ENCODE data around the gene ENO3. TPM values are rescaled to one million over a fixed set of nuclear protein-coding genes. Genes with fewer than 3 reads are reported as not detected.

Gene ENO3
- total and polyA plus RNA-seq, 12 donors, result 1.6 to 76.6 (median 5.3) TPM

DNA sequence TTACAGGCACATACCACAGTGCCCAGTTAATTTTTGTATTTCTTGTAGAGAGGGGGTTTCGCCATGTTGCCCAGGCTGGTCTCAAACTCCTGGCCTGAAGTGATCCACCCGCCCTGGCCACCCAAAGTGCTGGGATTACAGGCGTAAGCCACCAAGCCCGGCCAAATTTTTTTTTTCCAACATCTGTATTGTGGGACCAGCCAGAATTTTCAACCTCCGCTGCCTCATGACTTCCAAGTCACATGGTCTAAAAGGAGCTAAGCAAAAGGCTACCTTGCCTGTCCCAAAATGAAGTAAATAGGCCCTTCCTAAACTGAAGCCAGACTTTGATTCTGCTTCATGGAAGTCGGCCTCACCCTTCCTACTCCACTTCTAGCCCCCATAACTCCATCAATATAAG, 20.9 kb downstream of the ENO3 start:
- Histone ChIP-seq H3K27me3 (no peaks in the 10 kb centered on the region), H3K36me3 (replicated peaks in 1 of 2) (peaks cover 0 to 43% of the 10 kb centered on the region in 2 donors), H3K4me1 (replicated peaks in 1 of 2) (peaks cover 13 to 29% of the 10 kb centered on the region in 2 donors), H3K27ac (no peak overlapping the region), H3K9me3 (replicated peaks in 1 of 3) (no peaks in the 10 kb centered on the region), H3K4me3 (no peak overlapping the region)
- intact Hi-C loops (cut with DNase I), result no loop called here
- DNase-seq, result no peak
- TF ChIP-seq, protein P1, sequence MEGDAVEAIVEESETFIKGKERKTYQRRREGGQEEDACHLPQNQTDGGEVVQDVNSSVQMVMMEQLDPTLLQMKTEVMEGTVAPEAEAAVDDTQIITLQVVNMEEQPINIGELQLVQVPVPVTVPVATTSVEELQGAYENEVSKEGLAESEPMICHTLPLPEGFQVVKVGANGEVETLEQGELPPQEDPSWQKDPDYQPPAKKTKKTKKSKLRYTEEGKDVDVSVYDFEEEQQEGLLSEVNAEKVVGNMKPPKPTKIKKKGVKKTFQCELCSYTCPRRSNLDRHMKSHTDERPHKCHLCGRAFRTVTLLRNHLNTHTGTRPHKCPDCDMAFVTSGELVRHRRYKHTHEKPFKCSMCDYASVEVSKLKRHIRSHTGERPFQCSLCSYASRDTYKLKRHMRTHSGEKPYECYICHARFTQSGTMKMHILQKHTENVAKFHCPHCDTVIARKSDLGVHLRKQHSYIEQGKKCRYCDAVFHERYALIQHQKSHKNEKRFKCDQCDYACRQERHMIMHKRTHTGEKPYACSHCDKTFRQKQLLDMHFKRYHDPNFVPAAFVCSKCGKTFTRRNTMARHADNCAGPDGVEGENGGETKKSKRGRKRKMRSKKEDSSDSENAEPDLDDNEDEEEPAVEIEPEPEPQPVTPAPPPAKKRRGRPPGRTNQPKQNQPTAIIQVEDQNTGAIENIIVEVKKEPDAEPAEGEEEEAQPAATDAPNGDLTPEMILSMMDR (IDR thresholded peaks at IDR 0.05), result no peak
- TF ChIP-seq POLR2A (IDR thresholded peaks at IDR 0.05), result no peak
- WGBS, 4 donors, result 91 to 95% (median 92%) methylated on average over 6 of the region's 6 CpGs

DNA sequence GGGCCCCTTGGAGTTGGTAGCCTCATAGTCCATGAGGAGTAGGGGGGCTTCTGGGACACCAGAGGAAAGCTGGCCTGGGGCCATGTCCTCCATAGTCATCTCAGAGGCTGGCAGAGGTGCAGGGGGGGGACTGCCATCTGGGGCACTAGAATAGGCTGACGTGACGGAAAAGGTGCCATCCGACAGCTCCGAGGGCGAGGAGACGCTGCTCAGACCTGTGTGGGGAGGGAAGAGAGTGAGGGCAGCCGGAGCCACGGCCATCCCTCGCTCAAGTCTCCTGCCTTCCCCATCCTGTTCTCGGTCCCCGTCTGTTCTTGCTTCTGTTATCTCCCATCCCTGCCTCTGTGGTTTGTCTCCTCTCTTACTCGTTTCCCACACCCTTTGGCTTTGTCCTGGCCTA, 21.4 kb downstream of the ENO3 start:
- TF ChIP-seq, protein P1 (IDR thresholded peaks at IDR 0.05), result no peak
- TF ChIP-seq POLR2A (IDR thresholded peaks at IDR 0.05), result no peak
- Histone ChIP-seq H3K27ac (peak overlapping the region in 1 of 5 donors; percentile 9), H3K4me3 (no peak overlapping the region), H3K36me3 (replicated peaks in 1 of 2) (peaks cover 0 to 48% of the 10 kb centered on the region in 2 donors), H3K9me3 (replicated peaks in 1 of 3) (no peaks in the 10 kb centered on the region), H3K27me3 (no peaks in the 10 kb centered on the region), H3K4me1 (replicated peaks in 1 of 2) (peaks cover 13 to 29% of the 10 kb centered on the region in 2 donors)
- no peak for DNase-seq
- WGBS, 4 donors, result 90 to 94% (median 92%) methylated on average over 10 to 12 of the region's 12 CpGs
- intact Hi-C loops (cut with DNase I), result no loop called here

DNA sequence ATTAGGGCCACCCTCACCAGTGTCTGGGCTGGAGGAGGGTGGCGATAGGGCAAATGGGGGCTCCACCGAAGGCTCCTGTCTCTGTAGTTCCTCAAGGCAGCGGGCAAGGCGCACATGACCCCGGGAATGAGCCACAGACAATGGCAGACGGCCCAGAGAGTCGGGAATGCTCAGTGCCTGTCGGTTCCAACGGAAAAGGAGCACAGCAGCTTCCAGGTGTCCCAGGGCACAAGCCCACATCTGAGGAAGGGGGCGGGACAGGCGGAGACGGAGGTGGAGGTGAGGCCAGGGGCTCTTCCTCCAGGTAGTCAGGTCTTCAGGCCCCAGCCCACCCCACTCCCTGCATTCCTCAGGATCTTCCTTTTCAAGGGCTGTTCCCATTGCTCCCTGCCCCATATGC, 21.8 kb downstream of the ENO3 start:
- no peaks in the 10 kb centered on the region for H3K27me3 ChIP-seq

DNA sequence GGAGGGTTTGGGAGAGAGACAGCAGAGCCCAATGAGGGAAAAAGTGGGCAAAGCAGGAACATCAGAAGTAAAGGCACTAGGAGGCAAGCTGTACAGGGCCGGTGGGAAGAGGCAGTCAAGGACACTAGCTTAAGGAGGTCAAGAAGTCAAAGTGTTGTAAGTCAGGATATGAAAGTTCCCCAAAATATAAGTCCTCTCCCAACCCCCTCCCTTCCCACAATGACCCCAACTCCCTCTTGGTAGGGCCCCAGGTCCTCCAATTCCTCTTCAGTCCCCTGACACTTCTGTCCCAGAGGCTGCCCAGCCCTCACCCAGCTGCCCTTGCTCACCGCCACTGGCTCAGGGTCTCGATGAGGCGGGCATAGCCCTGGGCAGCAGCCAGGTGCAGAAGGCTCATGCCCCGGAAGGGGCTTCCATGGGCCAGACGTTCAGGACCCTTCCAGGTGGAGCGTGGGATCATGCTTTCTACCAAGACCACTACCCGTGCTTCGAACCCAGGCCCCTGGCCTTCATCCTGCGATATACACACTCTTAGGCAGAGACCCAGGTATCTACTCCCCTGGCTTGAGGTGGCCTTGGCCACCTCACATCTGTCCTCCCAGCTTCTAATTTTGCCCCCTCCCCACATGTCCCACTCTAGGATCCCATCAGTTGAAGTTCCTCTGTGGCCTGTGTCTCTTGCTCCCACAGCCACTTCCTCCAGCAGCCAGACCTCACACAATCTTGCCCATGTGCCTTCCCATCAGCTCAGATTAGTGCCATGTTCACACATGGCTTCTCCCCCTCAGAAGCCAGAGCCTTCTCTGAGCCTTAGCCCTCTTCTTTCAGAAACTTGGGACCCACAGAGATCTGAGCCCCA, 22.6 kb downstream of the ENO3 start:
- DNase-seq, result no peak
- 77 to 86% (median 83%) methylated on average over 10 of the region's 10 CpGs for WGBS, 4 donors
- intact Hi-C loops (cut with DNase I), result no loop called here
- H3K9me3 ChIP-seq (replicated peaks in 1 of 3), result no peaks in the 10 kb centered on the region
- H3K36me3 ChIP-seq (replicated peaks in 1 of 2), result peaks cover 0 to 59% of the 10 kb centered on the region in 2 donors
- peaks cover 7 to 22% of the 10 kb centered on the region in 2 donors for H3K4me1 ChIP-seq (replicated peaks in 1 of 2)
- H3K4me3 ChIP-seq, result no peak overlapping the region
- H3K27ac ChIP-seq, result no peak overlapping the region
- TF ChIP-seq POLR2A (IDR thresholded peaks at IDR 0.05), result no peak
- TF ChIP-seq, protein P1 (IDR thresholded peaks at IDR 0.05), result no peak
- no peaks in the 10 kb centered on the region for H3K27me3 ChIP-seq

More for the DNA sequence above, 21.8 kb downstream of the ENO3 start:
- Histone ChIP-seq H3K4me1 (replicated peaks in 1 of 2) (peaks cover 13 to 29% of the 10 kb centered on the region in 2 donors), H3K36me3 (replicated peaks in 1 of 2) (peaks cover 0 to 52% of the 10 kb centered on the region in 2 donors), H3K9me3 (replicated peaks in 1 of 3) (no peaks in the 10 kb centered on the region), H3K4me3 (no peak overlapping the region), H3K27ac (no peak overlapping the region)
- no peak for TF ChIP-seq POLR2A (IDR thresholded peaks at IDR 0.05)
- TF ChIP-seq, protein P1 (IDR thresholded peaks at IDR 0.05), result no peak
- no peak for DNase-seq
- intact Hi-C loops (cut with DNase I), result no loop called here
- WGBS, 4 donors, result 85 to 95% (median 87%) methylated on average over 12 of the region's 12 CpGs
